Measurements from ENCODE around the gene RBMS1.

- TF ChIP-seq CTCF (IDR thresholded peaks at IDR 0.05; ENCODE audit: low read length) (no peak), EZH2 (optimal IDR thresholded peaks at IDR 0.05; ENCODE audit: low read depth, low read length) (no peak)
Observed at GRCh38 chr2:160255408-160255807, 238.2 kb downstream of the RBMS1 start.

All from MM.1S (cell line).